ENCODE results near the gene PTRH1.

The PTRH1 gene

GRCh38 chr9:127720031-127720864, 4.8 kb upstream of the PTRH1 start:
- no peak for DNase-seq (ENCODE audit: low read depth)
- no peak for TF ChIP-seq CTCF (IDR thresholded peaks at IDR 0.05; ENCODE audit: insufficient read depth, low read depth, low read length, missing control alignments)
- H3K4me3 ChIP-seq (ENCODE audit: low read depth, low read length): no peak overlapping the region

- no peak overlapping the region for H3K4me3 ChIP-seq (ENCODE audit: low read depth, low read length)
- TF ChIP-seq CTCF (IDR thresholded peaks at IDR 0.05; ENCODE audit: insufficient read depth, low read depth, low read length, missing control alignments): no peak
- no peak for DNase-seq (ENCODE audit: low read depth)
These were observed 2.3 kb upstream of the PTRH1 start for GRCh38 chr9:127717766-127718165.

- no peak overlapping the region for H3K4me3 ChIP-seq (ENCODE audit: low read depth, low read length)
- DNase-seq (ENCODE audit: low read depth): no peak
- no peak for TF ChIP-seq CTCF (IDR thresholded peaks at IDR 0.05; ENCODE audit: insufficient read depth, low read depth, low read length, missing control alignments)
These were observed 949 bp upstream of the PTRH1 start for GRCh38 chr9:127716412-127716811.

- DNase-seq (ENCODE audit: low read depth): no peak
These were observed 453 bp downstream of the PTRH1 start for GRCh38 chr9:127714951-127715469.

GRCh38 chr9:127714020-127714750, 1.3 kb downstream of the PTRH1 start:
- H3K4me3 ChIP-seq (ENCODE audit: low read depth, low read length): no peak overlapping the region
- no peak for TF ChIP-seq CTCF (IDR thresholded peaks at IDR 0.05; ENCODE audit: insufficient read depth, low read depth, low read length, missing control alignments)
- DNase-seq (ENCODE audit: low read depth): no peak

More at GRCh38 chr9:127714951-127715469, 453 bp downstream of the PTRH1 start:
- H3K4me3 ChIP-seq (ENCODE audit: low read depth, low read length): peak overlapping the region; percentile 88
- no peak for TF ChIP-seq CTCF (IDR thresholded peaks at IDR 0.05; ENCODE audit: insufficient read depth, low read depth, low read length, missing control alignments)

- no peak for DNase-seq (ENCODE audit: low read depth)
- no peak for TF ChIP-seq CTCF (IDR thresholded peaks at IDR 0.05; ENCODE audit: insufficient read depth, low read depth, low read length, missing control alignments)
- H3K4me3 ChIP-seq (ENCODE audit: low read depth, low read length): no peak overlapping the region
These were observed 2.6 kb downstream of the PTRH1 start for GRCh38 chr9:127712867-127713266.

All from GM12865 (cell line).